Adrenal gland (tissue), 5 donors: ENCODE measurements around the gene ZCCHC17.

Source experiments
- CTCF ChIP-seq, 6 experiments: fragments of 450-650 bp in 4 of 6; fragments of 200-600 bp in 2 of 6; sonication (generic) in 1 of 6; IDR thresholded peaks; 1 replicate in 5 of 6; 2 replicates in 1 of 6; pipeline versions ENCODE4 v1.5.1 to v1.8.0; 2016 to 2021; ENCODE audit warnings: antibody characterized with exemption in 6 of 6, mild to moderate bottlenecking in 2 of 6, moderate library complexity in 1 of 6
- POLR2A ChIP-seq, 2 donors: fragments of 450-650 bp; IDR thresholded peaks; one replicate each; pipeline ENCODE4 v1.6.1; 2017; ENCODE audit warnings: antibody characterized with exemption in 2 of 2, mild to moderate bottlenecking in 2 of 2, moderate library complexity in 1 of 2
- donor health status: DM: no; HTN: no; CAD: no.

- TF ChIP-seq CTCF (IDR thresholded peaks at IDR 0.05) (peak; percentile 40 to 70 (median 61)), POLR2A (IDR thresholded peaks at IDR 0.05) (no peak)
These were observed 38.2 kb downstream of the ZCCHC17 start for GRCh38 chr1:31335007-31335406.
